ENCODE measurements around the gene MRPL55.

The MRPL55 gene

DNA sequence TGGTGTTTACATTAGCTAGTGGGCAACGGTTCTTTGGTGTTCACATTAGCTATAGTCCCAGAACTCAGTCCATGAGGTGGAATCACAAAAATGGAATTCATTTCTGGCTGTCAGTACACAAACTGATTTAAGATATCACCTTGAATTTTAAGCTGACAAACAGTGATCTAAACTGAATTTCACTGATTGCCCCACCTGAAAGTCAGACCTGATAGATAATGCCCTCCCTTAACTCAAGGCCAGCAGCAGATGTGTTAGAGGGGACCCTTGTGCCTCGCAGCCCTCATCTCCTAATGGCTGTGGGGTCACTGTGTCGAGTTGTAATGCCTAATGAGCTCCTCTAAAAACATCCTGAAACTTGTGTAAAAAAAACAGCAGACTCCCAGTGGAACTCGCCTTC, 18.0 kb downstream of the MRPL55 start:
- Histone ChIP-seq H2AFZ (ENCODE audit: low read length) (no peak overlapping the region), H4K20me1 (ENCODE audit: insufficient read depth, low read length) (no peaks in the 10 kb centered on the region), H3K36me3 (ENCODE audit: insufficient read depth, low read length) (peaks cover 75% of the 10 kb centered on the region), H3K27me3 (ENCODE audit: insufficient read depth, low read length) (no peaks in the 10 kb centered on the region), H3K9ac (ENCODE audit: low read length) (no peak overlapping the region), H3K79me2 (ENCODE audit: insufficient read depth, low read length) (peaks cover 100% of the 10 kb centered on the region), H3K4me1 (ENCODE audit: insufficient read depth, low read length, severe bottlenecking) (peaks cover 45% of the 10 kb centered on the region), H3K27ac (ENCODE audit: low read depth, low read length, poor library complexity, severe bottlenecking) (peak overlapping the region; percentile 26), H3K9me3 (ENCODE audit: low read length) (peaks cover 17% of the 10 kb centered on the region), H3K9me2 (ENCODE audit: low read depth, low read length) (no peaks in the 10 kb centered on the region), H3K4me3 (ENCODE audit: low read depth, low read length, poor library complexity, severe bottlenecking) (no peak overlapping the region), H3F3A (ENCODE audit: insufficient read depth, low read length) (no peaks in the 10 kb centered on the region), H3K4me2 (ENCODE audit: low read length) (no peak overlapping the region)
- TF ChIP-seq EZH2 (IDR thresholded peaks at IDR 0.05; ENCODE audit: borderline replicate concordance, low read length) = no peak
- TF ChIP-seq, protein P1, sequence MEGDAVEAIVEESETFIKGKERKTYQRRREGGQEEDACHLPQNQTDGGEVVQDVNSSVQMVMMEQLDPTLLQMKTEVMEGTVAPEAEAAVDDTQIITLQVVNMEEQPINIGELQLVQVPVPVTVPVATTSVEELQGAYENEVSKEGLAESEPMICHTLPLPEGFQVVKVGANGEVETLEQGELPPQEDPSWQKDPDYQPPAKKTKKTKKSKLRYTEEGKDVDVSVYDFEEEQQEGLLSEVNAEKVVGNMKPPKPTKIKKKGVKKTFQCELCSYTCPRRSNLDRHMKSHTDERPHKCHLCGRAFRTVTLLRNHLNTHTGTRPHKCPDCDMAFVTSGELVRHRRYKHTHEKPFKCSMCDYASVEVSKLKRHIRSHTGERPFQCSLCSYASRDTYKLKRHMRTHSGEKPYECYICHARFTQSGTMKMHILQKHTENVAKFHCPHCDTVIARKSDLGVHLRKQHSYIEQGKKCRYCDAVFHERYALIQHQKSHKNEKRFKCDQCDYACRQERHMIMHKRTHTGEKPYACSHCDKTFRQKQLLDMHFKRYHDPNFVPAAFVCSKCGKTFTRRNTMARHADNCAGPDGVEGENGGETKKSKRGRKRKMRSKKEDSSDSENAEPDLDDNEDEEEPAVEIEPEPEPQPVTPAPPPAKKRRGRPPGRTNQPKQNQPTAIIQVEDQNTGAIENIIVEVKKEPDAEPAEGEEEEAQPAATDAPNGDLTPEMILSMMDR (IDR thresholded peaks at IDR 0.05; ENCODE audit: low read length) = no peak

DNA sequence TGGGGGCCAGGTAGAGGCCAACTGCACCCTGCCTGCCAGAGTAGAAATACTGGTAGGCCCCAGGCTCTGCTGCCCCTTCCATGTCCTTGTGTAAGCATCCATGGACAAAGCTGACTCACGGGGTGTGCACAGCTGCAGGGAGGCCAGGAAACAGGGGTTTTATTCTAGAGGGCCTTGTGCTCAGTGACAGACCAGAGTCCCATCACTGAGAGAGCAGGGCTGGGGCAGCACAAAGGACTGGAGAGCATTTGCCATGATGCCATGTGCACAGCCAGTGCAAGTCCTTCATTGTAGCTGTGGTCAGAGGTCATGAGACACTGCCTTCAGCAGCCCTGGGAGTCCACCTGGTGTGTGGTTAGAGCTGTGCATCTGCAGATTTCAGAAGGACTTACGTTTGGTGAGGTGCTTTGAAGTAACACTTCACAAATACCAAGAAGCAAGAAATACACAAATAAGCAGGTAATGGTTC, 18.5 kb downstream of the MRPL55 start:
- no peak for TF ChIP-seq EZH2 (IDR thresholded peaks at IDR 0.05; ENCODE audit: borderline replicate concordance, low read length)
- TF ChIP-seq, protein P1 (IDR thresholded peaks at IDR 0.05; ENCODE audit: low read length) = no peak
- no peak overlapping the region for H2AFZ ChIP-seq (ENCODE audit: low read length)
- peak overlapping the region; percentile 26 for H3K27ac ChIP-seq (ENCODE audit: low read depth, low read length, poor library complexity, severe bottlenecking)
- no peaks in the 10 kb centered on the region for H3F3A ChIP-seq (ENCODE audit: insufficient read depth, low read length)
- no peak overlapping the region for H3K4me2 ChIP-seq (ENCODE audit: low read length)
- peaks cover 16% of the 10 kb centered on the region for H3K9me3 ChIP-seq (ENCODE audit: low read length)
- no peaks in the 10 kb centered on the region for H3K9me2 ChIP-seq (ENCODE audit: low read depth, low read length)
- peaks cover 49% of the 10 kb centered on the region for H3K4me1 ChIP-seq (ENCODE audit: insufficient read depth, low read length, severe bottlenecking)
- H3K36me3 ChIP-seq (ENCODE audit: insufficient read depth, low read length) = peaks cover 71% of the 10 kb centered on the region
- no peaks in the 10 kb centered on the region for H4K20me1 ChIP-seq (ENCODE audit: insufficient read depth, low read length)
- H3K27me3 ChIP-seq (ENCODE audit: insufficient read depth, low read length) = no peaks in the 10 kb centered on the region
- peaks cover 100% of the 10 kb centered on the region for H3K79me2 ChIP-seq (ENCODE audit: insufficient read depth, low read length)
- no peak overlapping the region for H3K4me3 ChIP-seq (ENCODE audit: low read depth, low read length, poor library complexity, severe bottlenecking)
- H3K9ac ChIP-seq (ENCODE audit: low read length) = no peak overlapping the region

DNA sequence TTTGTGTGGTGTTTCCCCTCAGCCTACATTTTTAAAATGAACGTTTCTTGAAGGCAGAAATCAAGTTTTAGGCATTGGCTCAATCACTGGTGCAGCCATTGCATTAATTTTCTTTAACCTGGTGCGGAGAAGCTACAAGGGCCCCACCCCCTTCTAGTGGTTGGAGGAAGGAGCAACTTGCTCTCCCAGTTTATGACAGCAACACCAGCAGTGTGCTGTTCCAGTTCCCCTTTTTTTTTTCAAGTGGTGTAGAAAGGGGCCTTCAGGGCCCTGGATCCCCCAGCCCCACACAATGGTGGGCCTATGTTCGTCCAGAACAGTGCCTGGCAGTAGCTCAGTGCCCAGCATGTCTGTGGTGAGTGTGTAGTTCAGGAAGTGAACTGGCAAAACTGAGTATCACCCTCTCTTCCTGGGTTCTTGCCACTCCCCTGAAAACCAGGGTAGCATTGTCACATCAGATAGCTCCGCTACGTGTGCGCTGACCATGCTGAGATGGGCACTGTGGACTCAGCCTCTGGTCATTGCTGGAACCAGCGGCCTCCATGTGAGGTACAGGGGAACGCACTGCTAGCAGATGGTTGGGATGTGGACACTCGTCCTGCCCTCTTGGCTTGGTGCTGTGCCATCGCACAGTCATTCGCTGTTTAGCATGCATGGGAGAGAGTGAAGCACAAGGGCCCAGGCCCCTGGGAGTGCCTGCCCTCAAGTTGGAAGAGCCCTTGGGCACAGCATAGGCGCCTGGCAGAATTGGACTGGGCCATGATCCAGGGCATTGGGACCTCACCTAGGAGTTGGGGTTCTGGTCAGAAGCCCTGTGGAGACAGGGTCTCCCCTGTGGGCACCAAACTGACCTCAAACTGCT, 19.3 kb downstream of the MRPL55 start:
- Histone ChIP-seq H3K9me2 (ENCODE audit: low read depth, low read length) (no peaks in the 10 kb centered on the region), H3K9ac (ENCODE audit: low read length) (no peak overlapping the region), H3K4me1 (ENCODE audit: insufficient read depth, low read length, severe bottlenecking) (peaks cover 58% of the 10 kb centered on the region), H3F3A (ENCODE audit: insufficient read depth, low read length) (no peaks in the 10 kb centered on the region), H3K27me3 (ENCODE audit: insufficient read depth, low read length) (no peaks in the 10 kb centered on the region), H3K79me2 (ENCODE audit: insufficient read depth, low read length) (peaks cover 100% of the 10 kb centered on the region), H3K36me3 (ENCODE audit: insufficient read depth, low read length) (peaks cover 62% of the 10 kb centered on the region), H2AFZ (ENCODE audit: low read length) (no peak overlapping the region), H4K20me1 (ENCODE audit: insufficient read depth, low read length) (no peaks in the 10 kb centered on the region), H3K4me2 (ENCODE audit: low read length) (peak overlapping the region; percentile 21; the same call in 1 of the 2 replicates), H3K4me3 (ENCODE audit: low read depth, low read length, poor library complexity, severe bottlenecking) (no peak overlapping the region), H3K9me3 (ENCODE audit: low read length) (peaks cover 7% of the 10 kb centered on the region), H3K27ac (ENCODE audit: low read depth, low read length, poor library complexity, severe bottlenecking) (peak overlapping the region; percentile 35)
- no peak for TF ChIP-seq EZH2 (IDR thresholded peaks at IDR 0.05; ENCODE audit: borderline replicate concordance, low read length)
- TF ChIP-seq, protein P1 (IDR thresholded peaks at IDR 0.05; ENCODE audit: low read length) = no peak

Data from OCI-LY1 (cell line).